B cell (primary cell): ENCODE measurements around the gene DUSP9. TPM values are rescaled to one million over a fixed set of nuclear protein-coding genes. Genes with fewer than 3 reads are reported as not detected.

Experiments
- ATAC-seq: fragments of 200-7000 bp; cut with Tn5 transposase; one replicate; pipeline ENCODE4 v1.10.0; 2021; ENCODE audit warnings: low read depth, mild to moderate bottlenecking, moderate number of reproducible peaks, moderate library complexity
- CTCF ChIA-PET: fragments of 350-600 bp; sonication (Branson Sonifier 250); formaldehyde crosslinking; loops from one replicate; lab custom pipeline; 2021; ENCODE audit warnings: antibody characterized with exemption, inconsistent platforms; lab: Charles Lee
- POLR2A ChIA-PET: fragments of 350-600 bp; sonication (Branson Sonifier 250); formaldehyde crosslinking; loops from one replicate; lab custom pipeline; 2021; ENCODE audit warnings: antibody characterized with exemption; lab: Charles Lee
- DNase-seq: peaks from one replicate; pipeline ENCODE4 v3.0.0; 2013
- H2AFZ ChIP-seq: 2 replicates; pipeline ENCODE4 v1.6.1; 2012; ENCODE audit warnings: mild to moderate bottlenecking, low read depth, low read length; ENCODE audit not compliant: insufficient read depth, poor library complexity, severe bottlenecking
- H3K27ac ChIP-seq, 2 donors: 1 replicate in 1 of 2; 2 replicates in 1 of 2; pipeline ENCODE4 v1.5.1; 2012 to 2013; ENCODE audit warnings: low read length in 2 of 2, mild to moderate bottlenecking in 2 of 2, moderate library complexity in 1 of 2
- H3K27me3 ChIP-seq, 4 experiments: fragments of 200-600 bp in 1 of 4; sonication (generic) in 1 of 4; replicated peaks in 1 of 4; 1 replicate in 2 of 4; 2 replicates in 2 of 4; pipeline versions ENCODE4 v1.6.1 to v1.7.0; 2013 to 2016; ENCODE audit warnings: low read length in 3 of 4, mild to moderate bottlenecking in 2 of 4, mixed read lengths in 1 of 4, moderate library complexity in 1 of 4; ENCODE audit not compliant: insufficient read depth in 4 of 4, control insufficient read depth in 3 of 4; ENCODE audit errors: control extremely low read depth in 1 of 4
- H3K36me3 ChIP-seq, 2 experiments: replicated peaks in 1 of 2; 1 replicate in 1 of 2; 2 replicates in 1 of 2; pipeline versions ENCODE4 v1.6.1 to v1.7.1; 2013; ENCODE audit warnings: low read length in 1 of 2; ENCODE audit not compliant: insufficient read depth in 2 of 2, control insufficient read depth in 1 of 2; ENCODE audit errors: control extremely low read depth in 1 of 2, extremely low read depth in 1 of 2
- H3K4me1 ChIP-seq, 2 donors: fragments of 200-600 bp in 1 of 2; sonication (generic) in 1 of 2; 1 replicate in 1 of 2; 2 replicates in 1 of 2; pipeline versions ENCODE4 v1.5.1 to v1.6.1; 2013 to 2017; ENCODE audit warnings: low read length in 2 of 2; ENCODE audit not compliant: control insufficient read depth in 2 of 2, insufficient read depth in 2 of 2
- H3K4me2 ChIP-seq: replicated peaks from 2 replicates; pipeline ENCODE3; 2012; ENCODE audit warnings: mild to moderate bottlenecking, low read depth, low read length; ENCODE audit not compliant: poor library complexity, severe bottlenecking
- H3K4me3 ChIP-seq, 5 experiments: fragments of 200-600 bp in 1 of 5; sonication (generic) in 1 of 5; 1 replicate in 3 of 5; 2 replicates in 2 of 5; pipeline versions ENCODE4 v1.5.1 to v1.7.0; 2011 to 2016; ENCODE audit warnings: low read length in 4 of 5, mild to moderate bottlenecking in 4 of 5, low read depth in 2 of 5, control low read depth in 1 of 5, moderate library complexity in 1 of 5; ENCODE audit not compliant: insufficient read depth in 1 of 5; ENCODE audit errors: control extremely low read depth in 1 of 5, extremely low read depth in 1 of 5
- H3K79me2 ChIP-seq: fragments of 200-600 bp; sonication (generic); one replicate; pipeline ENCODE4 v1.6.0; 2016; ENCODE audit warnings: low read length; ENCODE audit not compliant: control insufficient read depth, insufficient read depth
- H3K9ac ChIP-seq: fragments of 200-600 bp; sonication (generic); 2 replicates; pipeline ENCODE4 v1.6.1; 2017; ENCODE audit warnings: mild to moderate bottlenecking, low read length, moderate library complexity
- H3K9me3 ChIP-seq, 3 donors: one replicate each; pipeline versions ENCODE4 v1.6.1 to v1.7.1; 2013; ENCODE audit warnings: low read length in 2 of 3; ENCODE audit not compliant: control insufficient read depth in 2 of 3, insufficient read depth in 1 of 3; ENCODE audit errors: control extremely low read depth in 1 of 3
- H4K20me1 ChIP-seq: 2 replicates; pipeline ENCODE4 v1.6.0; 2012; ENCODE audit warnings: mild to moderate bottlenecking, low read length; ENCODE audit not compliant: insufficient read depth, control insufficient read depth, poor library complexity, severe bottlenecking
- H3K27ac Mint-ChIP-seq: one replicate; pipeline ENCODE4 v1.8.0; 2021; ENCODE audit warnings: mixed read lengths
- H3K27me3 Mint-ChIP-seq: one replicate; pipeline ENCODE4 v1.8.0; 2021; ENCODE audit warnings: mixed read lengths
- H3K4me1 Mint-ChIP-seq: one replicate; pipeline ENCODE4 v1.8.0; 2021; ENCODE audit warnings: mixed read lengths
- H3K4me3 Mint-ChIP-seq: one replicate; pipeline ENCODE4 v1.8.0; 2021; ENCODE audit warnings: mixed read lengths
- H3K9me3 Mint-ChIP-seq: one replicate; pipeline ENCODE4 v1.8.0; 2022; ENCODE audit warnings: mixed read lengths; ENCODE audit not compliant: insufficient read depth
- EZH2 ChIP-seq: IDR thresholded peaks from 2 replicates; pipeline ENCODE4 v1.6.1; 2012; ENCODE audit warnings: borderline replicate concordance, low read depth, mild to moderate bottlenecking, moderate library complexity, low read length; ENCODE audit not compliant: insufficient read depth, poor library complexity, severe bottlenecking
- WGBS: methylation state at CpG from one replicate; pipeline ENCODE4 v1.1.5; 2013; ENCODE audit warnings: missing lambda C conversion rate; ENCODE audit not compliant: insufficient coverage; 5-methylcytosine and 5-hydroxymethylcytosine counted together
- intact Hi-C: fragments of 100-400 bp; cut with micrococcal nuclease; formaldehyde crosslinking; loops from one replicate; pipeline ENCODE4 v1.10.0; 2022
- polyA plus RNA-seq: library from polyadenylated mRNA; depleted of rRNA; stranded (reverse); fragments of >200 nt; gene quantifications from 2 replicates; pipeline ENCODE4 v1.2.3, GENCODE V29; 2012
- total RNA-seq, 2 donors: library from RNA; stranded (reverse); fragments of 120-200 nt in 1 of 2; gene quantifications; 1 replicate in 1 of 2; 2 replicates in 1 of 2; pipeline versions ENCODE4 v1.2.3 to v1.2.4, GENCODE V29; 2013 to 2022
- TF ChIP-seq, protein P1 (sequence below): fragments of 200-600 bp; IDR thresholded peaks from one replicate; pipeline ENCODE4 v1.8.0; 2022; ENCODE audit warnings: antibody characterized with exemption, mild to moderate bottlenecking

DUSP9 gene
- total and polyA plus RNA-seq, 2 donors (not counting 1 experiment from before 2014, with no cell fraction given), result not detected

DNA sequence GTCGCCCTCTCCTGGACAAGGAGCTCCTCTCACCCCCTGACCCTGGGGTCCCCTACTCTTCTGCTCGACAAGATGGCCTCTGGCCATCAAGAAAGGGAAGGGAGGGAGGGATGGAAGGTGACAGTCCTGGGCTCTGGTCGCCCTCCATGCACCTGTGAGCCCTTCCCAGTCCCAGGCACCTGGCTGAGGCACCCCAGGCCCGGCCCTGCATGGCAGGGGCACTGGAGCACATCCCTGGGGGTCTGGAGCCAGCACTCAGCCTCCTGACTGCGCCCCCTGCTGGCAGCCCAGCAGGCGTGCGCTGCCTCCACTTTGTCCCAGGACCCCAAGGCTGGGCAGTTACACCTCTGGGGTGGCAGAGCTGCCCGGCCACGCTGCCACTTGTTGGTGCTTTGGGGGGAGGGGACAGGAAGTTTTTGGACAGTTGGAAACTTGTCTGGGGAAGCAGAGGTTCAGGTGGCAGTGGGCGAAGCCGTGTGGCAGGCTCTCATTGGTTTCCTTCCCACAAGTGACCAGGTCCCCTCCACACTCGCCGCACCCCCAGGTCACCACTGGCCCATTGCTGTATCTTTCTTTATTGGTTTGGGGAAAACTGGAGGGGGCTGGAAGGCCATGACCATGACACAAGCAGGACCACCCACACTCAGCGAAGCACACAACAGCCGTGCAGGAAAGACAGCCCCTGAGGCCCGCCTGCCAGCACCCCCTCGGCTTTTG lies 22.3 kb downstream of the DUSP9 start:
- Histone ChIP-seq H3K4me2 (no peak overlapping the region), H3K36me3 (no peaks in the 10 kb centered on the region), H3K9ac (no peak overlapping the region), H4K20me1 (no peaks in the 10 kb centered on the region), H3K4me3 (no peak overlapping the region), H3K9me3 (no peaks in the 10 kb centered on the region), H3K79me2 (no peaks in the 10 kb centered on the region), H2AFZ (no peak overlapping the region), H3K27ac (no peak overlapping the region), H3K27me3 (peaks cover 0 to 15% (median 0%) of the 10 kb centered on the region in 4 experiments), H3K4me1 (peaks cover 0 to 6% of the 10 kb centered on the region in 2 donors)
- CTCF ChIA-PET, result interaction anchor here (0.9 to 9.2 kb wide), 7 partner anchors 12 to 728 kb away, joined by 3 to 97 read pairs (median 20); no protein-coding TSS in a partner anchor
- WGBS, result 0% methylated on average over 2 of the region's 17 CpGs
- peak; percentile 61 for DNase-seq
- TF ChIP-seq, protein P1, sequence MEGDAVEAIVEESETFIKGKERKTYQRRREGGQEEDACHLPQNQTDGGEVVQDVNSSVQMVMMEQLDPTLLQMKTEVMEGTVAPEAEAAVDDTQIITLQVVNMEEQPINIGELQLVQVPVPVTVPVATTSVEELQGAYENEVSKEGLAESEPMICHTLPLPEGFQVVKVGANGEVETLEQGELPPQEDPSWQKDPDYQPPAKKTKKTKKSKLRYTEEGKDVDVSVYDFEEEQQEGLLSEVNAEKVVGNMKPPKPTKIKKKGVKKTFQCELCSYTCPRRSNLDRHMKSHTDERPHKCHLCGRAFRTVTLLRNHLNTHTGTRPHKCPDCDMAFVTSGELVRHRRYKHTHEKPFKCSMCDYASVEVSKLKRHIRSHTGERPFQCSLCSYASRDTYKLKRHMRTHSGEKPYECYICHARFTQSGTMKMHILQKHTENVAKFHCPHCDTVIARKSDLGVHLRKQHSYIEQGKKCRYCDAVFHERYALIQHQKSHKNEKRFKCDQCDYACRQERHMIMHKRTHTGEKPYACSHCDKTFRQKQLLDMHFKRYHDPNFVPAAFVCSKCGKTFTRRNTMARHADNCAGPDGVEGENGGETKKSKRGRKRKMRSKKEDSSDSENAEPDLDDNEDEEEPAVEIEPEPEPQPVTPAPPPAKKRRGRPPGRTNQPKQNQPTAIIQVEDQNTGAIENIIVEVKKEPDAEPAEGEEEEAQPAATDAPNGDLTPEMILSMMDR, result peak; percentile 75
- no peak for TF ChIP-seq EZH2
- peak; percentile 53 for ATAC-seq
- H3K4me1 Mint-ChIP-seq, result peaks cover 12% of the 10 kb centered on the region
- no peak overlapping the region for H3K4me3 Mint-ChIP-seq
- no peaks in the 10 kb centered on the region for H3K9me3 Mint-ChIP-seq
- POLR2A ChIA-PET, result no interaction called here
- no peak overlapping the region for H3K27ac Mint-ChIP-seq
- intact Hi-C loops, result loop anchor here (2.0 kb wide), 2 partner anchors 115 to 729 kb away; no protein-coding TSS in a partner anchor
- H3K27me3 Mint-ChIP-seq, result peaks cover 26% of the 10 kb centered on the region
